GF-D8 (cell line): ENCODE data around the gene EXOC3.

Experiments used
- DNase-seq: peaks from one replicate; lab custom pipeline; 2025; lab: John Stamatoyannopoulos, UW

The EXOC3 gene

GRCh38 chr5:426392-426976, 16.5 kb upstream of the EXOC3 start:
- no peak for DNase-seq

GRCh38 chr5:427415-428087, 15.4 kb upstream of the EXOC3 start:
- DNase-seq: no peak

- no peak for DNase-seq
These were observed 14.8 kb upstream of the EXOC3 start for GRCh38 chr5:428219-428618.

GRCh38 chr5:428754-429452, 14.1 kb upstream of the EXOC3 start:
- DNase-seq: no peak

GRCh38 chr5:429453-430188, 13.4 kb upstream of the EXOC3 start:
- no peak for DNase-seq

- DNase-seq: no peak
These were observed 12.6 kb upstream of the EXOC3 start for GRCh38 chr5:430214-430925.

GRCh38 chr5:431001-431710, 11.8 kb upstream of the EXOC3 start:
- DNase-seq: no peak

GRCh38 chr5:431711-432050, 11.3 kb upstream of the EXOC3 start:
- DNase-seq: no peak

GRCh38 chr5:432201-432927, 10.6 kb upstream of the EXOC3 start:
- no peak for DNase-seq

- no peak for DNase-seq
These were observed 9.8 kb upstream of the EXOC3 start for GRCh38 chr5:432928-433791.

GRCh38 chr5:433836-434235, 9.1 kb upstream of the EXOC3 start:
- DNase-seq: no peak

GRCh38 chr5:434443-435146, 8.4 kb upstream of the EXOC3 start:
- no peak for DNase-seq

- no peak for DNase-seq
These were observed 7.7 kb upstream of the EXOC3 start for GRCh38 chr5:435156-435790.

- no peak for DNase-seq
These were observed 6.9 kb upstream of the EXOC3 start for GRCh38 chr5:435961-436640.

- no peak for DNase-seq
These were observed 6.4 kb upstream of the EXOC3 start for GRCh38 chr5:436641-436975.

GRCh38 chr5:437281-437771, 5.7 kb upstream of the EXOC3 start:
- no peak for DNase-seq

GRCh38 chr5:438481-438981, 4.4 kb upstream of the EXOC3 start:
- no peak for DNase-seq

GRCh38 chr5:439181-439580, 3.8 kb upstream of the EXOC3 start:
- no peak for DNase-seq
